NB4 (cell line): ENCODE data around the gene SLC26A6.

Source experiments
- CTCF ChIP-seq: IDR thresholded peaks from one replicate; pipeline ENCODE4 v1.5.1; 2012; ENCODE audit warnings: low read depth, low read length
- MAX ChIP-seq: IDR thresholded peaks from 2 replicates; pipeline ENCODE4 v1.6.1; 2011; ENCODE audit warnings: low read depth, low read length
- POLR2A ChIP-seq: IDR thresholded peaks from 2 replicates; pipeline ENCODE4 v1.6.1; 2011; ENCODE audit warnings: mild to moderate bottlenecking; ENCODE audit not compliant: insufficient read length; ENCODE audit errors: extremely low read depth

- TF ChIP-seq CTCF: no peak
- TF ChIP-seq MAX: no peak
- no peak for TF ChIP-seq POLR2A
Observed at GRCh38 chr3:48684054-48684349, 48.7 kb upstream of the SLC26A6 start.
